GM12872 (cell line): ENCODE data around the gene RNMT.

Source experiments
- TF ChIP-seq, protein P1 (sequence below): IDR thresholded peaks from 3 replicates; pipeline ENCODE4 v1.5.1; 2011; ENCODE audit warnings: low read depth, mild to moderate bottlenecking, low read length, moderate library complexity; ENCODE audit not compliant: insufficient read depth

The RNMT gene

DNA sequence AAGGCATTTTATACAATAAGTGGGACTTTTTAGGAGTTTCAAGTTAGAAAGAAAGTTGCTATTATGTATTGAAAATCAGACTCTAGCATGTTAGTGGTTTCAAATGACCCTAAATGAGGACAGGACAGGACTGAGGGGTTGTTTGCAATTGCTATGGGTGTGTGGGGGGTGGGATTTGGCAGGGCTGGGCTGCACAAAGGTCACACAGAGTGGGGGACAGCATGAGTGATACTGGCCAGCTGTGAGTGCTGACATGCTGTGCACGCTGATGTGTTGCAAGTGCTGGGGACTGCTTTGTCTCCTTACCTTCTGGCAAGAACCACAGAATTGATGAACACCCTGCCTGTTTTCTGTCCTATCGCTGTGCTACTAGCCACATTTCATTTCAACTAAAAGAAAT lies 29.8 kb downstream of the RNMT start:
- TF ChIP-seq, protein P1, sequence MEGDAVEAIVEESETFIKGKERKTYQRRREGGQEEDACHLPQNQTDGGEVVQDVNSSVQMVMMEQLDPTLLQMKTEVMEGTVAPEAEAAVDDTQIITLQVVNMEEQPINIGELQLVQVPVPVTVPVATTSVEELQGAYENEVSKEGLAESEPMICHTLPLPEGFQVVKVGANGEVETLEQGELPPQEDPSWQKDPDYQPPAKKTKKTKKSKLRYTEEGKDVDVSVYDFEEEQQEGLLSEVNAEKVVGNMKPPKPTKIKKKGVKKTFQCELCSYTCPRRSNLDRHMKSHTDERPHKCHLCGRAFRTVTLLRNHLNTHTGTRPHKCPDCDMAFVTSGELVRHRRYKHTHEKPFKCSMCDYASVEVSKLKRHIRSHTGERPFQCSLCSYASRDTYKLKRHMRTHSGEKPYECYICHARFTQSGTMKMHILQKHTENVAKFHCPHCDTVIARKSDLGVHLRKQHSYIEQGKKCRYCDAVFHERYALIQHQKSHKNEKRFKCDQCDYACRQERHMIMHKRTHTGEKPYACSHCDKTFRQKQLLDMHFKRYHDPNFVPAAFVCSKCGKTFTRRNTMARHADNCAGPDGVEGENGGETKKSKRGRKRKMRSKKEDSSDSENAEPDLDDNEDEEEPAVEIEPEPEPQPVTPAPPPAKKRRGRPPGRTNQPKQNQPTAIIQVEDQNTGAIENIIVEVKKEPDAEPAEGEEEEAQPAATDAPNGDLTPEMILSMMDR = no peak

- TF ChIP-seq, protein P1 = no peak
Observed at GRCh38 chr18:13756671-13757070, 30.2 kb downstream of the RNMT start.

DNA sequence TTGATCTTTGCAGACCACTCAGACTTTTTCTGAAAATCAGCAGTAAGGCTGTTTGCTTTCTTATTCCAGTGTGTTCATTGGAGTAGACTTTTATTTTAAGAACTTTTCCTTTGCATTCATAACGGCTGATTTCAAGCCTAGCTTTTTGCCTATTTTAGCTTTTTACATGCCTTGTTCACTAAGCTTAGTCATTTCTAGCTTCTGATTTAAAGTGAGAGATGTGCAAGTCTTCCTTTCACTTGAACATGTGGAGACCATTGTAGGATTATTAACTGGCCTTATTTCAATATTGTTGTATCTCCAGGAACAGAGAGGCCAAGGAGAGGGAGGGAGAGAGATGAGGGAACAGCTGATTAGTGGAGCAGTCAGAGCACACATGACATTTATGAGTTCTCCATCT lies 32.1 kb downstream of the RNMT start:
- TF ChIP-seq, protein P1 = no peak

DNA sequence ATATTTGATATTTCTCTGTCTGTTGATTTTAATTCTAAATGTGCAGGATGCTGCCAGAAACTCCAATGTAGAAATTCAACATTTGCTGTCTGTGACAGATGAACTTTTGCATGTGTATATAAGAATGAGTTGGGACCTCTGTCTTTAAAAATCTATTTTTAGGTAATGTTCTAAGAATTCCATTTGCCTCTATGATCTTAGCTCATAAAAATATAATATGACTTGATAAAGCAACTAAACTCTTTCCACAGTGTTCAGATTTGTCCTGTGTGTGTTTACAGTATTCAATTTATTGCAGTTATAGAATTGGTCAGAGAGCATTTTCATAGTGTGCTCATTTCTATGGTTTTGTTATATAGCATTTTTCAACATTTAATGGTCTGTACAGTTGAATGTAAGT lies 33.6 kb downstream of the RNMT start:
- TF ChIP-seq, protein P1 = no peak

GRCh38 chr18:13762690-13763439 lies 36.4 kb downstream of the RNMT start:
- TF ChIP-seq, protein P1 = no peak

GRCh38 chr18:13775058-13775457 lies 48.6 kb downstream of the RNMT start:
- TF ChIP-seq, protein P1 = no peak

GRCh38 chr18:13791181-13791580 lies 64.7 kb downstream of the RNMT start:
- TF ChIP-seq, protein P1 = no peak
